MCF 10A (cell line): ENCODE measurements around the gene ZMAT3. TPM values are rescaled to one million over a fixed set of nuclear protein-coding genes. Genes with fewer than 3 reads are reported as not detected.
"Not testable (repeated sequence)": the region's sequence is repeated elsewhere in the genome, so short reads cannot be mapped to it uniquely, and the experiment has no call there.

Experiments
- BruUV-seq: library from RNA; stranded (reverse); fragments of 400-500 nt; replicated peaks from 2 replicates; lab custom pipeline; 2021; lab: Mats Ljungman, UMichigan
- CTCF ChIA-PET: fragments of 300-600 bp; sonication (Branson Sonifier 250); formaldehyde crosslinking; extraction: SDS; loops from one replicate; lab custom pipeline; 2021; ENCODE audit warnings: antibody characterized with exemption, inconsistent platforms; lab: Yijun Ruan, JAX
- POLR2A ChIA-PET: fragments of 300-600, 350-650 bp; sonication (Branson Sonifier 250); formaldehyde crosslinking; extraction: SDS; loops from one replicate; lab custom pipeline; 2020; ENCODE audit warnings: antibody characterized with exemption, inconsistent platforms; lab: Yijun Ruan, JAX
- DNase-seq: peaks from one replicate; pipeline ENCODE4 v3.0.0-alpha.2; 2018; ENCODE audit not compliant: unreplicated experiment
- H3K27ac Mint-ChIP-seq: one replicate; pipeline ENCODE4 v1.8.0; 2022; ENCODE audit warnings: mild to moderate bottlenecking, low read depth, mixed read lengths; ENCODE audit not compliant: unreplicated experiment
- H3K27me3 Mint-ChIP-seq: one replicate; pipeline ENCODE4 v1.8.0; 2022; ENCODE audit warnings: mixed read lengths; ENCODE audit not compliant: insufficient read depth, unreplicated experiment
- H3K36me3 Mint-ChIP-seq: one replicate; pipeline ENCODE4 v1.8.0; 2022; ENCODE audit warnings: mild to moderate bottlenecking, moderate library complexity, mixed read lengths; ENCODE audit not compliant: insufficient read depth, unreplicated experiment
- H3K4me1 Mint-ChIP-seq: one replicate; pipeline ENCODE4 v1.8.0; 2022; ENCODE audit warnings: mixed read lengths; ENCODE audit not compliant: insufficient read depth, unreplicated experiment
- H3K4me3 Mint-ChIP-seq: one replicate; pipeline ENCODE4 v1.8.0; 2022; ENCODE audit warnings: mild to moderate bottlenecking, moderate library complexity, mixed read lengths; ENCODE audit not compliant: unreplicated experiment
- H3K9me3 Mint-ChIP-seq: one replicate; pipeline ENCODE4 v1.8.0; 2022; ENCODE audit warnings: mixed read lengths; ENCODE audit not compliant: unreplicated experiment
- CTCF ChIP-seq: fragments of 200-600 bp; IDR thresholded peaks from one replicate; pipeline ENCODE4 v1.8.0; 2022; ENCODE audit warnings: antibody characterized with exemption, mild to moderate bottlenecking; ENCODE audit not compliant: unreplicated experiment
- intact Hi-C: fragments of 100-400 bp; cut with micrococcal nuclease; formaldehyde crosslinking; loops from 2 replicates; pipeline ENCODE4 v1.14.1; 2022
- total RNA-seq: library from RNA; stranded (reverse); gene quantifications from 2 replicates; pipeline ENCODE4 v1.2.3, GENCODE V29; 2022

ZMAT3 gene
- total RNA-seq, 1 experiment from 2014 or later: 50.9 TPM

GRCh38 chr3:179032454-179033303 is 38.9 kb downstream of the ZMAT3 start:
- not testable (repeated sequence) for H3K4me3 Mint-ChIP-seq, H3K27ac Mint-ChIP-seq
- POLR2A ChIA-PET: interaction anchor here (0.7 kb wide), 1 partner anchor 148 kb away, joined by 3 read pairs; no protein-coding TSS in a partner anchor

GRCh38 chr3:179029096-179029495 is 42.5 kb downstream of the ZMAT3 start:
- no peak overlapping the region for H3K27ac Mint-ChIP-seq
- BruUV-seq: no TSS peak
- no peak for TF ChIP-seq CTCF
- DNase-seq: no peak
- ChIA-PET POLR2A (interaction anchor here (0.9 to 4.4 kb wide), 3 partner anchors 9 to 575 kb away, joined by 3 to 59 read pairs (median 40); partner anchors contain the start of genes MRPL47, NDUFB5 and ZMAT3), CTCF (interaction anchor here (0.9 to 5.6 kb wide), 7 partner anchors 9 to 293 kb away, joined by 3 to 39 read pairs (median 7); no protein-coding TSS in a partner anchor)
- no peaks in the 10 kb centered on the region for H3K9me3 Mint-ChIP-seq
- intact Hi-C loops: no loop called here
- no peaks in the 10 kb centered on the region for H3K27me3 Mint-ChIP-seq
- H3K4me3 Mint-ChIP-seq: no peak overlapping the region
- peaks cover 57% of the 10 kb centered on the region for H3K36me3 Mint-ChIP-seq
- peaks cover 16% of the 10 kb centered on the region for H3K4me1 Mint-ChIP-seq

More at GRCh38 chr3:179032454-179033303, 38.9 kb downstream of the ZMAT3 start:
- CTCF ChIA-PET, BruUV-seq, H3K27me3 Mint-ChIP-seq, H3K9me3 Mint-ChIP-seq, intact Hi-C loops, DNase-seq, H3K4me1 Mint-ChIP-seq: not testable (repeated sequence)
- peaks cover 33% of the 10 kb centered on the region for H3K36me3 Mint-ChIP-seq

GRCh38 chr3:179028408-179028807 is 43.2 kb downstream of the ZMAT3 start:
- intact Hi-C loops: no loop called here

GRCh38 chr3:179027326-179027900 is 44.2 kb downstream of the ZMAT3 start:
- H3K4me1 Mint-ChIP-seq: peaks cover 16% of the 10 kb centered on the region
- ChIA-PET CTCF (interaction anchor here (0.6 to 5.6 kb wide), 17 partner anchors 9 to 294 kb away, joined by 3 to 39 read pairs (median 4); no protein-coding TSS in a partner anchor), POLR2A (interaction anchor here (0.5 to 4.4 kb wide), 11 partner anchors 9 to 129 kb away, joined by 3 to 59 read pairs (median 4); partner anchors contain the start of gene ZMAT3)
- H3K27me3 Mint-ChIP-seq: no peaks in the 10 kb centered on the region
- TF ChIP-seq CTCF: no peak
- H3K9me3 Mint-ChIP-seq: no peaks in the 10 kb centered on the region
- peak overlapping the region; percentile 48 for H3K4me3 Mint-ChIP-seq
- intact Hi-C loops: no loop called here
- peak; percentile 71 for DNase-seq
- H3K27ac Mint-ChIP-seq: peak overlapping the region; percentile 89
- peaks cover 67% of the 10 kb centered on the region for H3K36me3 Mint-ChIP-seq
- BruUV-seq: TSS peak; percentile 71

More at GRCh38 chr3:179028408-179028807, 43.2 kb downstream of the ZMAT3 start:
- Mint-ChIP-seq H3K4me3 (no peak overlapping the region), H3K4me1 (peaks cover 16% of the 10 kb centered on the region), H3K36me3 (peaks cover 64% of the 10 kb centered on the region), H3K9me3 (no peaks in the 10 kb centered on the region), H3K27me3 (no peaks in the 10 kb centered on the region), H3K27ac (peak overlapping the region; percentile 89)
- no TSS peak for BruUV-seq
- ChIA-PET POLR2A (interaction anchor here (0.6 to 4.4 kb wide), 5 partner anchors 8 to 576 kb away, joined by 3 to 59 read pairs (median 6); partner anchors contain the start of genes MRPL47, NDUFB5 and ZMAT3), CTCF (interaction anchor here (0.8 to 5.6 kb wide), 12 partner anchors 9 to 293 kb away, joined by 3 to 39 read pairs (median 4); no protein-coding TSS in a partner anchor)
- no peak for DNase-seq
- TF ChIP-seq CTCF: no peak
